Renal cortical epithelial cell (primary cell): ENCODE results near the gene LINGO1. TPM values are rescaled to one million over a fixed set of nuclear protein-coding genes. Genes with fewer than 3 reads are reported as not detected.

Experiments used
- DNase-seq: peaks from one replicate; pipeline ENCODE4 v3.0.0-alpha.2; 2011; ENCODE audit warnings: low read depth
- total RNA-seq: library from RNA; depleted of rRNA; stranded (reverse); fragments of >200 nt; gene quantifications from 2 replicates; pipeline ENCODE4 v1.2.3, GENCODE V29; 2014

The LINGO1 gene
- total RNA-seq, result not detected in 2 replicates

- no peak for DNase-seq
These were observed at the start of gene LINGO1 for GRCh38 chr15:77632534-77633133. LINGO1 (minus strand) TSS chr15:77632912; CDS start chr15:77632315, 597 bp downstream.

GRCh38 chr15:77681362-77681761 is 48.6 kb upstream of the LINGO1 start:
- DNase-seq, result no peak

- no peak for DNase-seq
These were observed 44.1 kb upstream of the LINGO1 start for GRCh38 chr15:77676569-77677375.

GRCh38 chr15:77675806-77676415 is 43.2 kb upstream of the LINGO1 start:
- DNase-seq, result no peak

- DNase-seq, result no peak
These were observed 41.6 kb upstream of the LINGO1 start for GRCh38 chr15:77674327-77674726.

GRCh38 chr15:77673866-77674265 is 41.2 kb upstream of the LINGO1 start:
- DNase-seq, result no peak

GRCh38 chr15:77672135-77672534 is 39.4 kb upstream of the LINGO1 start:
- DNase-seq, result no peak

- DNase-seq, result no peak
These were observed 38.8 kb upstream of the LINGO1 start for GRCh38 chr15:77671362-77672056.

- no peak for DNase-seq
These were observed 38.0 kb upstream of the LINGO1 start for GRCh38 chr15:77670558-77671361.

- DNase-seq, result no peak
These were observed 37.2 kb upstream of the LINGO1 start for GRCh38 chr15:77669896-77670295.

GRCh38 chr15:77667338-77668234 is 34.9 kb upstream of the LINGO1 start:
- no peak for DNase-seq

GRCh38 chr15:77666296-77666660 is 33.6 kb upstream of the LINGO1 start:
- DNase-seq, result no peak

GRCh38 chr15:77665530-77666295 is 33.0 kb upstream of the LINGO1 start:
- no peak for DNase-seq

GRCh38 chr15:77664428-77664827 is 31.7 kb upstream of the LINGO1 start:
- no peak for DNase-seq

- no peak for DNase-seq
These were observed 30.5 kb upstream of the LINGO1 start for GRCh38 chr15:77663256-77663655.

- peak; percentile 26 for DNase-seq
These were observed 26.9 kb upstream of the LINGO1 start for GRCh38 chr15:77659350-77660321.

- no peak for DNase-seq
These were observed 25.6 kb upstream of the LINGO1 start for GRCh38 chr15:77658304-77658703.

GRCh38 chr15:77657634-77658238 is 25.0 kb upstream of the LINGO1 start:
- DNase-seq, result no peak
